WERI-Rb-1 (cell line): Measurements from ENCODE around the gene HP.
"Not testable (repeated sequence)": the region's sequence is repeated elsewhere in the genome, so short reads cannot be mapped to it uniquely, and the experiment has no call there.

Experiments used
- DNase-seq: peaks from one replicate; pipeline ENCODE4 v3.0.0-alpha.2; 2020
- H3K27ac ChIP-seq: fragments of 250-450 bp; sonication (Bioruptor Pico); 2 replicates; pipeline ENCODE4 v1.5.1; 2020; ENCODE audit warnings: mild to moderate bottlenecking, moderate library complexity
- H3K27me3 ChIP-seq: fragments of 250-450 bp; sonication (Bioruptor Pico); 2 replicates; pipeline ENCODE4 v1.5.1; 2021; ENCODE audit warnings: mild to moderate bottlenecking, low read depth, moderate library complexity; ENCODE audit not compliant: insufficient read depth, severe bottlenecking
- H3K36me3 ChIP-seq: fragments of 250-450 bp; sonication (Bioruptor Pico); 2 replicates; pipeline ENCODE4 v1.5.1; 2020; ENCODE audit warnings: mild to moderate bottlenecking, moderate library complexity
- H3K4me3 ChIP-seq: 2 replicates; pipeline ENCODE4 v1.5.1; 2011; ENCODE audit warnings: low read depth, mild to moderate bottlenecking, control low read depth, low read length
- H3K9me3 ChIP-seq: fragments of 250-450 bp; sonication (Bioruptor Pico); 2 replicates; pipeline ENCODE4 v1.5.1; 2021; ENCODE audit warnings: mild to moderate bottlenecking, moderate library complexity; ENCODE audit not compliant: severe bottlenecking
- TF ChIP-seq, protein P1 (sequence below): IDR thresholded peaks from 2 replicates; pipeline ENCODE4 v1.5.1; 2011; ENCODE audit warnings: low read depth, mild to moderate bottlenecking, control low read depth, inconsistent platforms, low read length

The HP gene, protein sequence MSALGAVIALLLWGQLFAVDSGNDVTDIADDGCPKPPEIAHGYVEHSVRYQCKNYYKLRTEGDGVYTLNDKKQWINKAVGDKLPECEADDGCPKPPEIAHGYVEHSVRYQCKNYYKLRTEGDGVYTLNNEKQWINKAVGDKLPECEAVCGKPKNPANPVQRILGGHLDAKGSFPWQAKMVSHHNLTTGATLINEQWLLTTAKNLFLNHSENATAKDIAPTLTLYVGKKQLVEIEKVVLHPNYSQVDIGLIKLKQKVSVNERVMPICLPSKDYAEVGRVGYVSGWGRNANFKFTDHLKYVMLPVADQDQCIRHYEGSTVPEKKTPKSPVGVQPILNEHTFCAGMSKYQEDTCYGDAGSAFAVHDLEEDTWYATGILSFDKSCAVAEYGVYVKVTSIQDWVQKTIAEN

DNA sequence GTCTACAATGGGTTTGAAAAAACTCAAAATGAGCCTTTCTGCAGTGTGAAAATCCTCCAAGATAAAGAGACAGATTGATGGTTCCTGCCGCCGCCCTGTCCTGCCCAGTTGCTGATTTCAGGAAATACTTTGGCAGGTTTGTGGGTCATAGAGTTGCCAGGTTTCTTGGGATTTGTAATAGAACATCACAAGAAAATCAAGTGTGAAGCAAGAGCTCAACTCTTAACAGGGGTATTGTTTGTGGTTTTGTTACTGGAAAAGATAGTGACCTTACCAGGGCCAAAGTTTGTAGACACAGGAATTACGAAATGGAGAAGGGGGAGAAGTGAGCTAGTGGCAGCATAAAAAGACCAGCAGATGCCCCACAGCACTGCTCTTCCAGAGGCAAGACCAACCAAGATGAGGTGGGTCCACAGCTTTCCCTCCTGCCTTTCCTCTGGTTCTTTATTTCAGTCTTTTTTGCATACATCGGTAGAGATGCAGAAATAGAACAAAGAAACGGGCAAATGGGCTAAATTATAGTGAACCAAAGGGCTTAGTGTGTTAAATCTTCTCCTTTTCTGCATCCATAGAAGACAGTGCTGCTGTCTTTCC lies at the start of gene HP:
TSS of gene HP (plus strand) at position 252 of the 594 bp plus-strand sequence. CDS start at position 400, 148 bp downstream.
- not testable (repeated sequence) for H3K27ac ChIP-seq, H3K9me3 ChIP-seq, H3K27me3 ChIP-seq, H3K36me3 ChIP-seq, DNase-seq, H3K4me3 ChIP-seq

DNA sequence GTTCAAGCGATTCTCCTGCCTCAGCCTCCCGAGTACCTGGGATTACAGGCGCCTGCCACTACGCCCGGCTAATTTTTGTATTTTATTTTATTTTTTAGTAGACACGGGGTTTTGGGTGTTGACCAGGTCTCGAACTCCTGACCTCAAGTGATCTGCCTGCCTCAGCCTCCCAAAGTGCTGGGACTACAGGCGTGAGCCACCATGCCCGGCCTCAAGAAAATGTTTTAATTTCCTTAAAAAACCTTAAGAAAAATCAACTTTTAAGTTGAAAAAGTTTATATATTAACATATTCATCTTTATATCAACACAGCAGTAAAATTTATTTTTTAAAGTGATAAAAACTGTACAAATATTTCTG lies 46.3 kb upstream of the HP start:
- not testable (repeated sequence) for H3K9me3 ChIP-seq, H3K36me3 ChIP-seq, H3K27me3 ChIP-seq, DNase-seq
- peak overlapping the region; percentile 32 for H3K4me3 ChIP-seq
- H3K27ac ChIP-seq, result peak overlapping the region; percentile 27

DNA sequence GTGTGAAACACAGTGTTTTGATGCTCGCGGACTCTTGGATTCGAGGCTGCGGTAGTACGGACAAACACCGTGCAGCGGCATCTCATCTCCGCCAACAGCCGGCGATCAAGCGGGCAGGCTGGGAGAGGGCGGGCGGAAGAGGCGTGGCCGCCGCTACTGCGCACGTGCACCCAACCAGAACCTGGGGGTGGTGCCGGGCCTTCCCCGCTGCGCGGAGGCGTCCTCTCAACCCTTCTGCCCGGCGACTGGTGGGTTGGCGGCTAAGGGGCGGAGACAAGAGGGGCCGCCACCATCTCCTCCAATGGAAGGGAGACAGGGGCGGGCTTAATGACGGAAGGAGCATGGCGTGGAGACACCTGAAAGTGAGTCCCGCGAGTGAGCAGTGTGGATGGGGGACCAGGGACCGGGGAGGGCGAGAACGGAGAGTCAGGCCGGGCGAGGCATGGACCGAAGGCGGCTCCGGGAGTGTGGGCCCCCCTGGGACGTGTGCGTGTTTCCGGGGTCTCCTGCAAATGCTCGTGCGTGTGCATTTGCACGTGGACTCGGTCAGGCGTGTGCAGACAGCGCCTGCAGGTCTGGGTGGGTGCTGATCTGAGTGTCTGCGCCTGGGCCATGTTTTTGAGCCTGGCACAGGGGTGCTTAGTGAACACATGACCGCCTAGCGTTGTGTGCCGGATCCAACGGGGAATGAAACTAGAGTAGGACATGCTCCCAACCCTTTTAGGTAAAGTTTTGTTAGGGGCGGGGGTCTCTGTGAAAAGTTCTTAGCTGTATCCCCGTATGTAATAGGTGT lies 45.7 kb upstream of the HP start, which contains the start of gene DHODH:
TSS of gene DHODH (plus strand) at position 321 of the 793 bp plus-strand sequence. CDS start at position 342, 21 bp downstream.
- Histone ChIP-seq H3K9me3 (no peaks in the 10 kb centered on the region), H3K27me3 (no peaks in the 10 kb centered on the region), H3K27ac (peak within 1 kb of the TSS; percentile 76), H3K4me3 (peak within 1 kb of the TSS; percentile 75), H3K36me3 (peaks cover 10% of the 10 kb centered on the region)
- DNase-seq, result peak; percentile 98
- TF ChIP-seq, protein P1, sequence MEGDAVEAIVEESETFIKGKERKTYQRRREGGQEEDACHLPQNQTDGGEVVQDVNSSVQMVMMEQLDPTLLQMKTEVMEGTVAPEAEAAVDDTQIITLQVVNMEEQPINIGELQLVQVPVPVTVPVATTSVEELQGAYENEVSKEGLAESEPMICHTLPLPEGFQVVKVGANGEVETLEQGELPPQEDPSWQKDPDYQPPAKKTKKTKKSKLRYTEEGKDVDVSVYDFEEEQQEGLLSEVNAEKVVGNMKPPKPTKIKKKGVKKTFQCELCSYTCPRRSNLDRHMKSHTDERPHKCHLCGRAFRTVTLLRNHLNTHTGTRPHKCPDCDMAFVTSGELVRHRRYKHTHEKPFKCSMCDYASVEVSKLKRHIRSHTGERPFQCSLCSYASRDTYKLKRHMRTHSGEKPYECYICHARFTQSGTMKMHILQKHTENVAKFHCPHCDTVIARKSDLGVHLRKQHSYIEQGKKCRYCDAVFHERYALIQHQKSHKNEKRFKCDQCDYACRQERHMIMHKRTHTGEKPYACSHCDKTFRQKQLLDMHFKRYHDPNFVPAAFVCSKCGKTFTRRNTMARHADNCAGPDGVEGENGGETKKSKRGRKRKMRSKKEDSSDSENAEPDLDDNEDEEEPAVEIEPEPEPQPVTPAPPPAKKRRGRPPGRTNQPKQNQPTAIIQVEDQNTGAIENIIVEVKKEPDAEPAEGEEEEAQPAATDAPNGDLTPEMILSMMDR, result 0 out of 2 replicates have a peak, but pooled peaks have one; percentile 9

DNA sequence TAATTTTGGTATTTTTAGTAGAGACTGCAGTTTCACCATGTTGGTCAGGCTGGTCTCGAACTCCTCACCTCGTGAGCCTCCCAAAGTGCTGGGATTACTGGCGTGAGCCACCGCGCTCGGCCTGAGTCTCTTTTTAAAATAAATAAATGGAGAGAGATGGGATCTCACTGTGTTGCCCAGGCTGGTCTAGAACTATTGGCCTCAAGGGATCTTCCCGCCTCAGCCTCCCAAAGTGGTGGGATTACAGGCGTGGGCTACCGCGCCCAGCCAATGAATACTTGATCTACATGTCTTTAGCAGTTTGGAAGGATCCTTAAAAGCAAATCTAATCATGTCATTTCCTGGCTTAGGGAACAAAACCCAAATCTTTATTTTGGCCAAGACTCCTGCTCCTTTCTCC lies 44.5 kb upstream of the HP start:
- DNase-seq, result no peak
- TF ChIP-seq, protein P1, result no peak
- Histone ChIP-seq H3K9me3 (no peaks in the 10 kb centered on the region), H3K36me3 (peaks cover 12% of the 10 kb centered on the region), H3K27ac (no peak overlapping the region), H3K27me3 (no peaks in the 10 kb centered on the region), H3K4me3 (no peak overlapping the region)

DNA sequence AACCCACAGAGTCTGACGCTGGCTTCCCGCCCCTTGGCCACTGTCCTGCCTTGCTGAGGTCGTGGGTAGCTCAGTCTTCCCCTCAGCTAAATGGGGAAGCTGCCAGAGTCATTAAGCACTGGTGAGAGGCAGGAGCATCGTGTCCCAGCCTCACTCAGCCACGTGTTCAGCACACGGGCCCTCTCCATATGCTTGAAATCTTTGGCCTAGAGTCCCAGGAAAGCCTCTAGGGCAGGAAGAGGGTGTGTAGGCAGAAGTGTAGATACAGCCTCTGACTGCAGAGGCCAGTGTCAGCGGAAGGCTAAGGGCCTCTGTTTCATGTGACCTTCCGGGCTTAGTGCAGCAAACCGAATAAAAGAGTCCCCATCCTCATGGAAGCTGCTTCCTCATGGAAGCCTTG lies 41.7 kb upstream of the HP start:
- Histone ChIP-seq H3K4me3 (no peak overlapping the region), H3K27ac (no peak overlapping the region), H3K36me3 (peaks cover 25% of the 10 kb centered on the region)

DNA sequence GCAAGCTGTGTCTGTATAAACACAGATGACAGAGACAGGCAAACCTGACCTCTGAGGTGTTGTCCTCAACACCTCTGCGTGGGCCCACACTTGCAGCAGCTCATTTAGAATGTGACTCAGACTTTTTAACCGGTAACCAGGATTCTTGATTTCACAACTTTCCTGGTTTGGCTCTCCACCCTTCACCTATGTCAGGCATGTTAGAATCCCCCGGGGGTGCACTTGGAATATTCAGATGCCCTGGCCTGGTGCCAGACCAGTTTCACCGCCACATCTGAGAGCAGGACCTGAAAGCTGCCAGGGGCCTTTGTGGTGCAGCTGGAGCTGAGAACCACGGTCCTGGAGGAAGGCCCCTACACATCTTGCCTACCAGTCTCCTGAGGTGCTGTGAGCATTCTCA lies 40.9 kb upstream of the HP start:
- Histone ChIP-seq H3K36me3 (peaks cover 25% of the 10 kb centered on the region), H3K4me3 (no peak overlapping the region), H3K27me3 (no peaks in the 10 kb centered on the region), H3K9me3 (no peaks in the 10 kb centered on the region), H3K27ac (no peak overlapping the region)
- DNase-seq, result no peak
- TF ChIP-seq, protein P1, result no peak

More for the DNA sequence above, 41.7 kb upstream of the HP start:
- DNase-seq, result no peak
- Histone ChIP-seq H3K27me3 (no peaks in the 10 kb centered on the region), H3K9me3 (no peaks in the 10 kb centered on the region)
- TF ChIP-seq, protein P1, result no peak
